GM18520 (cell line): Measurements from ENCODE around the gene ANKRD33.
"Not testable (repeated sequence)": the region's sequence is repeated elsewhere in the genome, so short reads cannot be mapped to it uniquely, and the experiment has no call there.

Experiments used
- ATAC-seq: cut with Tn5 transposase; IDR thresholded peaks from one replicate; pipeline ENCODE4 v1.9.1; 2021; ENCODE audit not compliant: unreplicated experiment

The ANKRD33 gene

DNA sequence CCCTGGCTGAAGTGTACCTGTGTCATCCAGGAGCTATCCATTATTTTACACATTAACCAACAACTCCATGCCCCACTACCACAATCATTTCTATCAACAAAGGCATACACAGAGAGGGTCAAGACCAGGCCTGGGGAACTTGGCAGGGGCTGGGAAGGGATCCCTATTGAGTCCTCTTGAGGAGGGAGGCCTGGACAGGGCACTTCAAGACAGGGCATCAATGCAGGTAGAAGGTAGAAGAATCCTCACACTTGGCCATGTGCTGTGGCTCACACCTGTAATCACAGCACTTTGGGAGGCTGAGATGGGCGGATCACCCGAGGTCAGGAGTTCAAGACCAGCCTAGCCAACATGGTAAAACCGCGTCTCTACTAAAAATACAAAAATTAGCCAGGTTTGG, 13.4 kb upstream of the ANKRD33 start:
- ATAC-seq, result no peak

DNA sequence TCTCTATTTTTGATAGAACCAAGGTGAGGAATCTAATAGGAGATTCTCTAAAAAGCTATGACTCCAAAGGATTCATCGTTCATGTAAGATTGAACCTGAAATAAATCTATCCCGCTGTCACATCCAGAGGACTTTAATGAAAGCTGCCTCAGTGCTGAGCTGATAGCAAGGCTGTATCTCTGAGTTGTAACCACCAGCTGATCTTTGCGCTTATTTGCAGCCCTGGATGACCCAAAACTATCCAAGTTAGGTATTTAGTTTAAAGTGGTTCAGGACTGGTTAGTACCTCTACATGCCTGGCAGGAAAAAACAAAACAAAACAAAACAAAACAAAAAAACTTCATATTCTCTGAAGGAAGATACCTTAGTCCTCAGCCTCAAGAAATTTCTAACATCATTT, 8.8 kb upstream of the ANKRD33 start:
- no peak for ATAC-seq

DNA sequence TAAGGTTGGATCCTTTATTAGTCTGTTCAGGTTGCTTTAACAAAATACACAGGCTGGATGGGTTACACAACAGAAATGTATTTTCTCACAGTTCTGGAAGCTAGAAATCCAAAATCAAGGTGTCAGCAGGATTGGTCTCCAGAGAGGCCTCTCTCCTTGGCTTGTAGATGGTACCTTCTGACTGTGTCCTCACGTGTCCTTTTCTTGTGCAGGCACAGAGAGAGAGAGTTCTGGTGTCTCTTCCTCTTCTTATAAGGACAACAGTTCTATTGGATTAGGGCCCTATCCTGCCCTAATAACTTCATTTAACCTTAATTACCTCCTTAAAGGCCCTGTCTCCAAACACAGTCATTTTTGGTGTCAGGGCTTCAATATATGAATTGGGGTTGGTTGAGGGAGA, 4.6 kb upstream of the ANKRD33 start:
- ATAC-seq, result no peak

DNA sequence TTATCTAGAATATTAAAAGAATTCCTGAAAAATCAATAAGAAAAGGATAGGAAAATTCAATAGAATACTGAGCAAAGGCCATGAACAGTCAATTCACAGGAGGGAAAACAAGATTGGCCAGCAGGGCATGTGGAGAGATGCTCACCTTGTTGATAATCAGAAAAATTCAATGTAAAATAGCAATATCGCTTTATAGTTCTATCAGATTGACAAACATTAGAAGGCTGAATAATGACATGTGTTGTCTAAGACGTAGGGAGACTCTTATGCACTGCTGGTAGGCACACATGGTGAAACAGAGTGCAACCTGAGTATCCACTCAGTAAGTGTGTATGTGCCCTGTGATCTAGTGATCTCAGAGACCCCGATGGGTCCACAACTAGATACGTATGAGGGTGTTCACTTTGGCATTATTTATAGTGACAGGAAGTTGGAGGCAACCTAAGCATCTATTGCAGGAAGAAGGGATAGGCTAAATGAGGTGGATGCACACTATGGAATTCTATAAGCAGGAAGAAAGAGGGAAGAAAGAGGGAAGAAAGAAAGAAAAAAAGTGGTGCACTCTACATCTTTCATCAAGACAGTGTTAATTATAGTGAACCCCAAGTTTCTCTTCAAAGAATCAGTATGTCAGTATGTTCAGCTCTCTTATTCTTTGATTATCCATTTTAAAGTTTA, 3.8 kb upstream of the ANKRD33 start:
- no peak for ATAC-seq

DNA sequence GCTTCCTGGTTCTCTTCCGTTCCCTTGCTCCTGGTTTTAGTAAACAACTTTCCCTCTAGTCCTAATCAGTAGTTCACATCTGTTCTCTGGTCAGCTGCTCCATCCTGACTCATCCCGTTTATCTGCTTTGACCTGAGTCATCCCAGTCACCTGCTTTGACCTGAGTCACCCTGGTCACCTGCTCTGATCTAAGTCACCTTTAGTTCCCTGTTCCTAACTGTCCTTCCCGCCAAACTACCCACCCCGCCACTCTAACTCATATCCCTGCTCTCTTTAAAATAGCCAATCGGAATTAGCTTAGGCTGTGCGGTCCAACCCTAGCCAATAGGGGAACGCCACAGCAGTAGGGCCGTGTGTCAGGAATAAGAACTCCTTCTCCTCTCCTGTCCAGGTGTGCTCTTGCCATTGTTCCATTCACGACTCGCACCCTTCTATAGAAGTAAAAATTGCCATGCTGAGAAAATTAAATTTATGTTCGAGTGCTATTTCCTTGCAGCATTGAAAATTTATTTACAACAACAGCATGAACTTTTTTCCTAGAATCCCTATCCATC, 3.1 kb upstream of the ANKRD33 start:
- ATAC-seq, result no peak

DNA sequence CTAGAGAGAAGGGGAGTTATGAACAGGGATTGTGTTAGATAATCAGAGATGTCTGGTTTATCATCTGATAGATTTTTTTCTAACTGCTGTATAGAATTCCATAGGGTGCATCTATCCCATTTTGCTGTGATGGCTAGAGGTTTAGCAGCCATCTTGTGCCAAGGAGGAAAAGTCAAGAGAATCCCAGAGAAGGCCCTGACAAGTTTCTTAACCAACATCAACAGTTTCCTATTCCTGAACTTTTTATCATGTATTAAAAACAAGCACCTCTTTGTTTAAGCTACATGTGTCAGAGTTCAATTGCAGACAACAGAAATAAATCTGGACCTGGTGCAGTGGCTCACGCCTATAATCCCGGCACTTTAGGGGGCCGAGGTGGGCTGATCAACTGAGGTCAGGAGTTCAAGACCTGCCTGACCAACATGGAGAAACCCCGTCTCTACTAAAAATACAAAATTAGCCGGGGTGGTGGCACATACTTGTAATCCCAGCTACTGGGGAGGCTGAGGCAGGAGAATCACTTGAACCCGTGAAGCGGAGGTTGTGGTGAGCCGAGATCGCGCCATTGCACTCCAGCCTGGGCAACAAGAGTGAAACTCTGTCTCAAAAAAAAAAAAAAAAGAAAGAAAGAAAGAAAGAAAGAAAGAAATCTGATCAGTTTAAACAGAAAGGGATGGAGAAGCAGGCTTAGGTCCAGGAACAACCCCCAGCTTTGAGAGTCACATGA, 2.4 kb upstream of the ANKRD33 start:
- not testable (repeated sequence) for ATAC-seq

DNA sequence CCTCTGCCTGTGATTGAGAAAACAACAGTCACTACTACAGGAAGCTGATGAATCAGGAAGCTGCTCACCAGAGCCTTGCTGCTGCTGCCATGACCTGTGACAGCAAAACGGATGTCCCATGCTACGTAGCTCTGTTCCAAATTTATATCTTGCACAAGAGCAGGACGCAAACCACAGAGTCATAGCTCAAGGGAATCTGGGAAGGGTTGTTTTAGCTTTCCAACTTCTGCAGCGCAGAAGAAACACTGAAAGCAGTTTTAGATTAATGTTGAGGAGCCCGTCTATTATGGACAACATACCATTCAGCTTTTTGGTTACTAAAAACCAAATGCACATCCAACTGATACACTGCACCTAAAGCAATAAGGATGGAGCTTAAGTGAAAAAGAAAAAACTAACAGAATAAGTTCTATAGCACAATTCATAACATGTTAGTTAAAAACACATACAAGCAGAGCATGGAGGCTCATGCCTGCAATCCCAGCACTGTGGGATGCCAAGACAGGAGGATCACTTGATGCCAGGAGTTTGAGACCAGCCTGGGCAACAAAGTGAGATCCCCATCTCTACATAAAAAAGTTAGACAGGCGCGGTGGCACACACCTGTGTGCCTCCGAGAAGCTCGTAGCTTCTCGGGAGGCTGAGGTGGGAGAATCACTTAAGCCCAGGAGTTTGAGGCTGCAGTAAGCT, 1.7 kb upstream of the ANKRD33 start:
- no peak for ATAC-seq

DNA sequence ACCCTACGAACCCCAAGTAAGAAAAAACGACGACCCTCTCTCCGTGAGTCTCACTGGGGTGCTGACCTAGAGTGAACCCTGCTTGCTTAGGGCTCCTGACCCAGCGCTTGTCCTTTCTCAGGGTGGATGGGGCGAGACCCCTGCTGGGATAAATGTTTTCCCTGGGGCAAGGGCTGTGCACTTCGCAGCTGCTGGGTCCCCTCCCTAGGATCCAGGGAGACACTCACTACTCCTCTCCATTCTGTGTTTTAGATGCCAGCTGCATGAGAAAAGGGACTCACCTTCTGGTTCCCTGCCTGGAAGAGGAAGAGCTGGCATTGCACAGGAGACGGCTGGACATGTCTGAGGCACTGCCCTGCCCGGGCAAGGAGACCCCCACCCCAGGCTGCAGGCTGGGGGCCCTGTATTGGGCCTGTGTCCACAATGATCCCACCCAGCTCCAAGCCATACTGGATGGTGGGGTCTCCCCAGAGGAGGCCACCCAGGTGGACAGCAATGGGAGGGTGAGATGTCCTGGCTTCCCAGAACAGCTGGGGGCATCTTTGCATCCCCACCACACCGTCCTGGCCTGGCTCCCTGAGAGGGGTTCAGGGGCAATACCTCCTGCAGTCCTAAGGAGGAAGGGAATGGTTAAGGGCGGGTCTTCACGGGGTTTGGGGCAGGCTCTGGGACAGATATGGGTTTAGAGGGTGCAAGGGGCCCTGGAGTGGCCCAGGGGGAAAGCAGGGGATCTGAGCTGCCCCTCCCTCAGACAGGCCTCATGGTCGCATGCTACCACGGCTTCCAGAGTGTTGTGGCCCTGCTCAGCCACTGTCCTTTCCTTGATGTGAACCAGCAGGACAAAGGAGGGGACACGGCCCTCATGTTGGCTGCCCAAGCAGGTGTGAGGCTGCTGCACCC, 663 bp downstream of the ANKRD33 start:
- no peak for ATAC-seq

DNA sequence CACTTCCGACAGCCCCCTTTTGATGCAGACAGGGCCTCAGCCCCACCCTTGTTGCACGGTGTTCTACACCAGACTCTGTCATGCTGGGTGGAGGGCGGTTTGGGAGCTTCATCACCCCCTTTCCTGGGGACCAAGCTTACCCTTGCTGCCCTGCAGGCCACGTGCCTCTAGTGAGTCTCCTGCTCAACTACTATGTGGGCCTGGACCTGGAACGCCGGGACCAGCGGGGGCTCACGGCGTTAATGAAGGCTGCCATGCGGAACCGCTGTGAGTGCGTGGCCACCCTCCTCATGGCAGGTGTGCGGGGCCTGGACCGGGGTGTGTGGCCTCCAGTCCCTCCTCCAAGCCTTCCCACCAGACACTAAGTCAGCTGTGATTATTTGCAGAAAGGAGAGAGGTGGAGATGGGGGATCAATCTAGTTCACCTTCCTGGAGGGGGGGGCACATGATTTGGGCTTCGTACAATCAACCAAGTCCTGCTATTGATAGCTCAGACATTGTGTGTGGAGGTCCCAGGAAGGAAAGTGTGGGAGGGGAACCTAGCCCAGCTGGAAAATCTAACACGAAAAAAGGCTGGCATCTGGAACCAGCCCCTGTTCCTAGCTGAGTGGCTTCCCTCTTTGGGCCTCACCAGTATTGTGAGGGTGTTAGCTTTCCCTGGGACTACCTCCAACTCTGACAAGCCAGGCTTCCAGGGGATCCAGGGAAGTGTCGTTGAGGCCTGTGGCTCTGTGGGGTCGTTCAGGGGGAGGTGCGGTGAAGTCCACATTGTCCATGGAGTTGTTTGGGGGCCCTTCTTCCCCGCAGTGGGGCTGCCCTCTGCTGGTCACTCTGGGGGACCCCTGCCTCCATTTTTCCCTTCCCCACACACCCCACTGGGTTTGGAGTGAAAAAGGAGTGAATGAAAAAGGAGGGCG, 1.6 kb downstream of the ANKRD33 start:
- no peak for ATAC-seq

DNA sequence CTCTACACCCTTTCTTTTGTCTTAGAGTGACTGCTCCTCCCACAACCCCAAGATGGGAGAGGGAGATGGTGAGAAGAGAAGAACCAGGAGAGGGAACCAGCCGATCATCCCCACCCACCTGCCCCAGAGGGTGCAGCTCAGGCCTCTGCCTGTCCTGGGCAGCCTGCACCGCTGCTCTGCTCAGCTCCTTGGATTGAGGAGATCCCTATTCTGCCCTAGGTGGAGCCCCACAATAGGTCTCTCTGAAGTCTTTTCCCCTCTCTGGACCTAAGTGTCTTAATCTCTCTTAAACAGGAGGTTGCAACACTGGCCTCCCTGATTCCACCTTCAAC, 2.2 kb downstream of the ANKRD33 start:
- ATAC-seq, result no peak

DNA sequence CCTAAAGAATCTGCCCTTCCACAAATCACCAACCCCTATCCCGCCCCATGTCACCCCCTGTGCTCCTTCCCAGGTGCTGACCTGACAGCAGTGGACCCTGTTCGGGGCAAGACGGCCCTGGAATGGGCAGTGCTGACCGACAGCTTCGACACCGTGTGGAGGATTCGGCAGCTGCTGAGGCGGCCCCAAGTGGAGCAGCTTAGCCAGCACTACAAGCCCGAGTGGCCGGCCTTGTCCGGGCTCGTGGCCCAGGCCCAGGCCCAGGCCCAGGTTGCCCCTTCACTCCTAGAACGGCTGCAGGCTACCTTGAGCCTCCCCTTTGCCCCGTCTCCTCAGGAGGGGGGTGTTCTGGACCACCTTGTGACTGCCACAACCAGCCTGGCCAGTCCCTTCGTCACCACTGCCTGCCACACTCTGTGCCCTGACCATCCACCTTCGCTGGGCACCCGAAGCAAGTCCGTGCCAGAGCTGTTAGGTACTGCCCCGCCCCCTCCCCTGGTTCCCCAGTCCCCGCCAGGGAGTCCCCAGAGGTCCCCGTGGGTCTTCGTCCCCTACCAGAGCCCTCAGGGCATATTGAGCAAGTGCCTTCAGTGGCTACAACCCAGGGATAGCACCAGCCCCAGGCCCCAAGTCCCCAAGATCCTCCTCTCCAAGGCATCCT, 2.7 kb downstream of the ANKRD33 start:
- no peak for ATAC-seq

DNA sequence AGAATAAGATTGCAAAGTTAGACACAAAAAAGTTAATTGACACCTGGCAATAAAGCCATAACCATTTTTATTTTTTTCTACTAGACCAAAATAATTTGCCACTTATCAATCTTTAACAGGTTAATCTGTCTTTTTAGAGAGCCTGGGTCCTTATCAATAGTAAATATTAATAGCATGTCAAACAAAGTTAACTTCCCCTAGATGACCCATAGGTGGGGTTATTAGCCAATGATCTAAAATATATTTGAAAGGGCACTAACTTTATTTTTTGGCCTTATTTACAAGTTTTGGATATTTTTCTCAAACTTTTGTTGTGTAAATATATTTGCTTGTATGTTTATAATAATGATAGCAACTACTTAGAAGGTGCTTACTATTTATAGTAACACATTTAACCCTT, 3.9 kb downstream of the ANKRD33 start:
- no peak for ATAC-seq

DNA sequence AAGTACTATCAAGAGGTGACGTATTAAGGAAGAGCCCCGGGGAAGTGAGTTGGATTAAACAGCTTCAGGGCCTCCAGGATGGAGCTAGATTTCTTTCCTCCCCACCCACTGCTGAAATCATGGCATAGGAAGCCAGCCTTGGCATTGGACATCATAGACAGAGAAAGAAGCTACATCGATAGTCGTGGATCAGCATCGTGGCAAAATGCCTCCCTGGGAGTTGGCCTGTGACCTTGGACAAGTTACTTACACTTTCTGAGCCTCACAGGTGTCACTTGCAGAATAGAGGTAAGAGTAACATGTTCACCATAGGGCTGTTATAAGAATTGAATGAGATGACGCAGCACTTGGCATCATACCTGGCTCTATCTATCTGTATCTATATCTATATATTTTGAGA, 5.9 kb downstream of the ANKRD33 start:
- ATAC-seq, result no peak

DNA sequence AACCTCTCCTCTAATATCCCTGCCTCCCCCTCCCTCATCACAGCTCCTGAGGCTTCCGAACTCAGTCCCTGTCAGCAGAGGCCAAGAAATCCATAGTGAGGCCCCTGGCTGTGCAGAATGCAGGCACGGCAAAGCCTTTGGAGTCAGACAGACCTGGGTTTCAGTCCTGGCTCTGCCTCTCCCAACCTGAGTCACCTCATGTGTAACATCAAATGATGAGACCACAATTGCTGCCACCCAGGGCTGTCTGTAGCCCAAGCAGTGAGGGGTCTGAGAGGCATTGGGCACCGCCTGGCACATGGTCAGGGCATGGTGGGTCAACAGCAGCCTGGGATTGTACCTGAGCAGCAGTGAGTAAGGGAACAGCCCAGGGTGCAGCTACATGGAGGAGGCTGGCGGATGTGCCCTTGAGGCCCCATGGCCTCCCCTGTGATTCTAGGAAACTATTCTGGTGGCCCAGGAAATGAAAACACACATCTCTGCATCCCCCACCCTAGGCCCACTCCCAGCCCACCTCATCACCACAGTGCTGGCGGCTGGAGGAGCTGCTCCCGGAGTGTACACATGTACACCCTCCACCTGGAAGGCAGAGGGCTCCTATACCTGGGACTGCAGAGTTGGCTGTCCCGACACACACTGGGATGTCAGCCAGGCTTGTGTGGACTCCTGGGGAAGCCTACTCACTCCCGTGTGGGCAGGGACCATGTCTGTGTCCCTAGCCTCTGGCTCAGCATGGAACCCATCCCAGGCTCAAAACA, 7.7 kb downstream of the ANKRD33 start:
- no peak for ATAC-seq

DNA sequence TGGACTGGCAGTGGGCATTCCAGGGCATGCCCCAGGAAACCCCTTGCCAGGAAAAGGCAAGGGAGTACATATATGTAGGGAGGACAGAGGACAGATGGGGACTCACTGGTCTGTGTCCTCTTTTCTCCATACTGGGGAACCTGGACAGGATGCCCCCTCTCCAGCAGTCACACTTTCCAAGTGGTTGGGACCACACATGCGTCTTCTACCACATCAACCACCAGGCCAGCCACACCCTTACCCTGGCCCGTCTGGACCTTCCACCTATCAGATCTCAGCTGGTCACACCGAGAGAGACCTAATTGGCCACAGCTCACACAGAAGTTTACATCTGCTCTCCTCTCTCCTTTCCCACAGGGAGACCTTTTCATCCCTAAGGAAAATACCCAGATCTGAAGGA, 8.3 kb downstream of the ANKRD33 start:
- ATAC-seq, result no peak

DNA sequence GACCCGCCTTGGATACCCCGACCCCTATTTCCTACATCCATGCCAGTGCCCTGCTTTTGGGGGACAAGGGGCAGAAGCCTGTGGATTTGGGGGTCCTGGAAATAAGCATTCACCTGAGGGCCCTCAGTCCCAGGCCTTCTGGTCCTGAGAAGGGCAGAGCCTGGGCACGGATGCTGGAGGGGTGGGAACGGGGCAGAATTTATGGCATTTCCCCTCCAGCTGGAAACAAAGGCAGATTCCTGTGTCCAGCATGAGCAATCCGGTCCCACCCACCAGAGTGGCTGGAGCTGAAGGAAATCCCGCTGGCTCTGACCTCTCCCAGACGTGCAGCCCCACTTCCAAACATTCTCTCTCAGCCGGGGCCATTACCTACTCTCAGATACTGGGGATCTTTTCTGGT, 9.3 kb downstream of the ANKRD33 start:
- ATAC-seq, result no peak

DNA sequence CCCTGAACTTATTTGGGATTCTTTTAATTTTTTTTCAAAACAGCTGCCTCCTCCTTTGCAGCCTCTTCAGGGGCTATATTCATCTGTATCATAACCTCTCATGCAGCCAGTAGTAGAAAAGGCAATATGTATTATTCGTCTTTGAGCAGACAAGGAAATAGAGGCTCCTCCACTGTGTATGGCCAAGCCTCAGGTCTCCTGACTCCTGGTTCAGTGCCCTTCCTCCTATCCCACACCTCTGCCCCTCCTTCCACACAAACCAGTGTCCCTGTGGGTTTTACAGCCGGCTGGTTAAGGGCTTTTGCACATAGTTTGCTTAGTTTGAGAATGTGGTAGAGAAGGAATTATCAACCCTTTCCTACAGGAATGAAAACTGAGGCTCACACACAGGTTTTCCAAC, 10.6 kb downstream of the ANKRD33 start:
- no peak for ATAC-seq

DNA sequence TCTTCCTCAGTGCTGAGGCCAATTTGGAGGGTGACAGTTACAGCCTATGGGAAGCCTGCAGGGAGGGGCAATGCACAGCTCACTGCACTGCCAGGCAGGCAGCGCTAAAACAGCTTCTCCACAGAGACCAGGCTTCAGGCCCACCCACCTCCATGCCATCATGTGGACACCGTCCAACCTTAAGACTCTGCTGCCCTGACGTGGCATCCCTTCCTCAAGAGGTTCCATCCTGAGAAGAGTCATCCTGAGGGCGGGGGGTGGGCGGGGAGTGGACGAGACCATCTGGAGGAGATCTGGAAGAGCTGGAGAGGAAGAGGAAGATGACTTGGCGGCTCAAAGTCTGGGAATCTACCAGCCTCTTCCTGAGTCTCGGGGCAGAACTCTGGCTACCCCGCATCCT, 11.0 kb downstream of the ANKRD33 start:
- ATAC-seq, result no peak
